Mesothelial cell of epicardium (in vitro differentiated cells): ENCODE measurements around the gene RPRD1B. TPM values are rescaled to one million over a fixed set of nuclear protein-coding genes. Genes with fewer than 3 reads are reported as not detected.
A peak's percentile ranks its signal among the peaks of the same experiment; 100 is the strongest.

Experiments
- DNase-seq, 2 experiments: peaks; one replicate each; pipeline ENCODE4 v3.0.0; 2021; ENCODE audit warnings: low spot score in 2 of 2; ENCODE audit not compliant: unreplicated experiment in 2 of 2
- H3K27ac Mint-ChIP-seq: 2 replicates; pipeline ENCODE4 v1.8.0; 2021; ENCODE audit warnings: mixed read lengths
- H3K27me3 Mint-ChIP-seq: 2 replicates; pipeline ENCODE4 v1.8.0; 2021; ENCODE audit warnings: low read depth, mixed read lengths
- H3K36me3 Mint-ChIP-seq: 2 replicates; pipeline ENCODE4 v1.8.0; 2021; ENCODE audit warnings: mixed read lengths
- H3K4me1 Mint-ChIP-seq: 2 replicates; pipeline ENCODE4 v1.8.0; 2021; ENCODE audit warnings: mixed read lengths
- H3K4me3 Mint-ChIP-seq: 2 replicates; pipeline ENCODE4 v1.8.0; 2021; ENCODE audit warnings: mild to moderate bottlenecking, moderate library complexity, mixed read lengths
- H3K9me3 Mint-ChIP-seq: 2 replicates; pipeline ENCODE4 v1.8.0; 2021; ENCODE audit warnings: mixed read lengths
- CTCF ChIP-seq: fragments of 200-600 bp; sonication (generic); IDR thresholded peaks from one replicate; pipeline ENCODE4 v1.5.0; 2021; ENCODE audit warnings: antibody characterized with exemption; ENCODE audit not compliant: unreplicated experiment
- total RNA-seq: library from RNA; stranded (reverse); gene quantifications from 3 replicates; pipeline ENCODE4 v1.2.1, GENCODE V29; 2021

The RPRD1B gene
- total RNA-seq, 1 donor from 2014 or later, result 48.4 TPM

- no peak for DNase-seq
- H3K4me3 Mint-ChIP-seq, result no peak overlapping the region
- TF ChIP-seq CTCF, result no peak
- no peaks in the 10 kb centered on the region for H3K4me1 Mint-ChIP-seq
- no peaks in the 10 kb centered on the region for H3K27me3 Mint-ChIP-seq
- peaks cover 22% of the 10 kb centered on the region for H3K36me3 Mint-ChIP-seq
- no peak overlapping the region for H3K27ac Mint-ChIP-seq
- peaks cover 16% of the 10 kb centered on the region for H3K9me3 Mint-ChIP-seq
Observed at GRCh38 chr20:38023181-38024001, 10.2 kb upstream of the RPRD1B start.

GRCh38 chr20:38024496-38024895 is 9.1 kb upstream of the RPRD1B start:
- no peaks in the 10 kb centered on the region for H3K4me1 Mint-ChIP-seq
- peaks cover 18% of the 10 kb centered on the region for H3K36me3 Mint-ChIP-seq
- no peak overlapping the region for H3K27ac Mint-ChIP-seq
- TF ChIP-seq CTCF, result no peak
- DNase-seq, result no peak
- no peaks in the 10 kb centered on the region for H3K27me3 Mint-ChIP-seq
- no peak overlapping the region for H3K4me3 Mint-ChIP-seq
- H3K9me3 Mint-ChIP-seq, result peaks cover 15% of the 10 kb centered on the region

- no peak for TF ChIP-seq CTCF
Observed at GRCh38 chr20:38029453-38029852, 4.1 kb upstream of the RPRD1B start.

GRCh38 chr20:38031957-38032356 is 1.6 kb upstream of the RPRD1B start:
- H3K27me3 Mint-ChIP-seq, result no peaks in the 10 kb centered on the region
- H3K4me1 Mint-ChIP-seq, result peaks cover 36% of the 10 kb centered on the region
- TF ChIP-seq CTCF, result no peak
- peaks cover 13% of the 10 kb centered on the region for H3K9me3 Mint-ChIP-seq
- H3K27ac Mint-ChIP-seq, result peak overlapping the region; percentile 45
- no peak for DNase-seq
- peaks cover 25% of the 10 kb centered on the region for H3K36me3 Mint-ChIP-seq
- peak overlapping the region; percentile 96 for H3K4me3 Mint-ChIP-seq

More at GRCh38 chr20:38029453-38029852, 4.1 kb upstream of the RPRD1B start:
- H3K4me3 Mint-ChIP-seq, result no peak overlapping the region
- DNase-seq, result no peak
- peaks cover 13% of the 10 kb centered on the region for H3K9me3 Mint-ChIP-seq
- H3K27me3 Mint-ChIP-seq, result no peaks in the 10 kb centered on the region
- no peak overlapping the region for H3K27ac Mint-ChIP-seq
- peaks cover 20% of the 10 kb centered on the region for H3K4me1 Mint-ChIP-seq
- peaks cover 20% of the 10 kb centered on the region for H3K36me3 Mint-ChIP-seq

GRCh38 chr20:38032585-38033329 is 789 bp upstream of the RPRD1B start:
- Mint-ChIP-seq H3K4me1 (peaks cover 40% of the 10 kb centered on the region), H3K36me3 (peaks cover 29% of the 10 kb centered on the region), H3K27me3 (no peaks in the 10 kb centered on the region), H3K27ac (peak overlapping the region; percentile 96), H3K4me3 (peak overlapping the region; percentile 96), H3K9me3 (peaks cover 13% of the 10 kb centered on the region)
- TF ChIP-seq CTCF, result no peak
- no peak for DNase-seq
